Ascending aorta (tissue), 2 donors: ENCODE results near the gene ACVR2B. TPM values are rescaled to one million over a fixed set of nuclear protein-coding genes. Genes with fewer than 3 reads are reported as not detected.

ENCODE experiments used
- DNase-seq, 2 donors: peaks; one replicate each; pipeline ENCODE4 v3.0.0-alpha.2; 2019; ENCODE audit warnings: low spot score in 2 of 2
- H3K27ac ChIP-seq, 2 donors: fragments of 200-600 bp; sonication (generic); one replicate each; pipeline ENCODE4 v1.5.1; 2016 to 2017; ENCODE audit warnings: mild to moderate bottlenecking in 1 of 2
- H3K27me3 ChIP-seq: fragments of 200-600 bp; sonication (generic); one replicate; pipeline ENCODE4 v1.5.1; 2017
- H3K36me3 ChIP-seq, 2 donors: fragments of 200-600 bp; sonication (generic); one replicate each; pipeline ENCODE4 v1.5.1; 2016
- H3K4me1 ChIP-seq, 2 donors: fragments of 200-600 bp; sonication (generic); one replicate each; pipeline ENCODE4 v1.5.1; 2016 to 2017; ENCODE audit warnings: mild to moderate bottlenecking in 1 of 2
- H3K4me3 ChIP-seq, 2 donors: fragments of 200-600 bp; sonication (generic); one replicate each; pipeline ENCODE4 v1.5.1; 2016 to 2017; ENCODE audit warnings: mild to moderate bottlenecking in 1 of 2
- H3K9me3 ChIP-seq, 2 donors: fragments of 200-600 bp; sonication (generic); one replicate each; pipeline ENCODE4 v1.5.1; 2016
- CTCF ChIP-seq, 3 experiments: fragments of 200-600 bp in 2 of 3; fragments of 450-650 bp in 1 of 3; sonication (generic) in 2 of 3; IDR thresholded peaks; one replicate each; pipeline ENCODE4 v1.5.1; 2016 to 2019; ENCODE audit warnings: antibody characterized with exemption in 3 of 3, mild to moderate bottlenecking in 1 of 3, moderate library complexity in 1 of 3
- intact Hi-C: fragments of 100-400 bp; cut with DNase I; formaldehyde crosslinking; loops from one replicate; pipeline ENCODE4 v1.15.1; 2023
- total RNA-seq: library from RNA; depleted of rRNA; stranded (reverse); fragments of >200 nt; gene quantifications from one replicate; pipeline ENCODE4 v1.1.0, GENCODE V29; 2016

The ACVR2B gene
- total RNA-seq, 1 donor from 2014 or later: 15.2 TPM

GRCh38 chr3:38469852-38470251, 16.2 kb downstream of the ACVR2B start:
- DNase-seq: no peak
- intact Hi-C loops: no loop called here
- no peak for TF ChIP-seq CTCF (IDR thresholded peaks at IDR 0.05)
- no peaks in the 10 kb centered on the region for H3K27me3 ChIP-seq
- peaks cover 0 to 5% of the 10 kb centered on the region in 2 donors for H3K9me3 ChIP-seq
- H3K4me1 ChIP-seq: no peaks in the 10 kb centered on the region
- no peak overlapping the region for H3K4me3 ChIP-seq
- no peak overlapping the region for H3K27ac ChIP-seq
- H3K36me3 ChIP-seq: no peaks in the 10 kb centered on the region

- TF ChIP-seq CTCF (IDR thresholded peaks at IDR 0.05): no peak
- H3K9me3 ChIP-seq: peaks cover 0 to 5% of the 10 kb centered on the region in 2 donors
- no peaks in the 10 kb centered on the region for H3K27me3 ChIP-seq
- H3K4me3 ChIP-seq: no peak overlapping the region
- intact Hi-C loops: no loop called here
- no peak for DNase-seq
- H3K4me1 ChIP-seq: no peaks in the 10 kb centered on the region
- no peaks in the 10 kb centered on the region for H3K36me3 ChIP-seq
- H3K27ac ChIP-seq: no peak overlapping the region
These were observed 17.7 kb downstream of the ACVR2B start for GRCh38 chr3:38471260-38471857.

DNA sequence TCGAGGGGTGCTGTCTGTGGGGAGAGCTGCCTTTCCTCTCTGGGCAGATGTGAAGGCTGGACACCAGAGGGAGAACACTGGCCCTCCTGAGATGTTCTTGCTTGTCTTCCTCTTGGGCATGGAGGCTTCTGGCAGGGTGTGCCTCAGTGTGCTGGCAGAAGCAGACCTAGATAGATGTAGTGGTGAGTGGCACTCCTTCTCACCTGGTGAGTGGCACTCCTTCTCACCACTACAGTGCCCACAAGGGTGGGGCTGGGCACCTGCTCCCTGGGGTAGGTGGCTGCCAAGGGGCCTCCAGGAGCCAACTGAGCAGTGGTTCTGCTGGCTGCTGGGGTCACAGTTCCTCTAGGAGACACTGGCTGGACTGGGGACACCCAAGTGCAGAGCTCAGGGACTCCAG, 18.7 kb downstream of the ACVR2B start:
- no peaks in the 10 kb centered on the region for H3K27me3 ChIP-seq
- H3K4me3 ChIP-seq: no peak overlapping the region
- no peak overlapping the region for H3K27ac ChIP-seq
- no peak for TF ChIP-seq CTCF (IDR thresholded peaks at IDR 0.05)
- intact Hi-C loops: no loop called here
- peaks cover 0 to 5% of the 10 kb centered on the region in 2 donors for H3K9me3 ChIP-seq
- no peak for DNase-seq
- no peaks in the 10 kb centered on the region for H3K36me3 ChIP-seq
- no peaks in the 10 kb centered on the region for H3K4me1 ChIP-seq

DNA sequence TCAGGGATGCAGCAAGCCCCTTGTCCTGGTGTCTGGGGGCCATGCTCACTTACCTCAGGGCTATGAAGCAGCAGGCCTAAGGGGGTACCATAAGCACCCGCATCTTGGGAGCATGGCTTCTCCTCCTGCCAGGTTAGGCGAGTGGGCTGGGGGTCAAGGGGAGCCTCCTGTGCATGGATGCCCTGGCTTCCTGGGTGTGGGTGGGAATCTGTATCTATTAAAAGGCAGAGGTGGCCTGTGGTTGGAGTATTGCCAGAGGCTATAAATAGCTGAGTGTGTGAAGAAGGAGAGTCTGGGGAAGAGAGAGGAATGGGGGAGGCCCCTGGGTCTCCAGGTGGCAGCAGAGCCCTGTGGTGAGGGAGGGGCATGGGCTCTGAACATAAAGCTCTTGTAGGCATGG, 19.5 kb downstream of the ACVR2B start:
- no peak overlapping the region for H3K4me3 ChIP-seq
- no peak overlapping the region for H3K27ac ChIP-seq
- TF ChIP-seq CTCF (IDR thresholded peaks at IDR 0.05): no peak
- no peaks in the 10 kb centered on the region for H3K27me3 ChIP-seq
- peaks cover 0 to 5% of the 10 kb centered on the region in 2 donors for H3K9me3 ChIP-seq
- no peak for DNase-seq
- intact Hi-C loops: no loop called here
- no peaks in the 10 kb centered on the region for H3K4me1 ChIP-seq
- H3K36me3 ChIP-seq: no peaks in the 10 kb centered on the region

- Histone ChIP-seq H3K4me1 (no peaks in the 10 kb centered on the region), H3K36me3 (peaks cover 0 to 8% of the 10 kb centered on the region in 2 donors), H3K4me3 (no peak overlapping the region), H3K27me3 (no peaks in the 10 kb centered on the region), H3K27ac (no peak overlapping the region), H3K9me3 (peaks cover 0 to 4% of the 10 kb centered on the region in 2 donors)
- intact Hi-C loops: loop anchor here (5.0 kb wide), 1 partner anchor 358 kb away; no protein-coding TSS in a partner anchor
- DNase-seq: no peak
- no peak for TF ChIP-seq CTCF (IDR thresholded peaks at IDR 0.05)
These were observed 21.4 kb downstream of the ACVR2B start for GRCh38 chr3:38474928-38475605.
